Stimulated activated CD8-positive, alpha-beta memory T cell treated with anti-CD3 and anti-CD28 coated beads, Interleukin-7, amount 100 ng/mL, for 24 hours (primary cell): ENCODE measurements around the gene CD96.

Source experiments
- DNase-seq: peaks from one replicate; pipeline ENCODE4 v3.0.0-alpha.2; 2020; ENCODE audit warnings: low read depth

CD96 gene

DNA sequence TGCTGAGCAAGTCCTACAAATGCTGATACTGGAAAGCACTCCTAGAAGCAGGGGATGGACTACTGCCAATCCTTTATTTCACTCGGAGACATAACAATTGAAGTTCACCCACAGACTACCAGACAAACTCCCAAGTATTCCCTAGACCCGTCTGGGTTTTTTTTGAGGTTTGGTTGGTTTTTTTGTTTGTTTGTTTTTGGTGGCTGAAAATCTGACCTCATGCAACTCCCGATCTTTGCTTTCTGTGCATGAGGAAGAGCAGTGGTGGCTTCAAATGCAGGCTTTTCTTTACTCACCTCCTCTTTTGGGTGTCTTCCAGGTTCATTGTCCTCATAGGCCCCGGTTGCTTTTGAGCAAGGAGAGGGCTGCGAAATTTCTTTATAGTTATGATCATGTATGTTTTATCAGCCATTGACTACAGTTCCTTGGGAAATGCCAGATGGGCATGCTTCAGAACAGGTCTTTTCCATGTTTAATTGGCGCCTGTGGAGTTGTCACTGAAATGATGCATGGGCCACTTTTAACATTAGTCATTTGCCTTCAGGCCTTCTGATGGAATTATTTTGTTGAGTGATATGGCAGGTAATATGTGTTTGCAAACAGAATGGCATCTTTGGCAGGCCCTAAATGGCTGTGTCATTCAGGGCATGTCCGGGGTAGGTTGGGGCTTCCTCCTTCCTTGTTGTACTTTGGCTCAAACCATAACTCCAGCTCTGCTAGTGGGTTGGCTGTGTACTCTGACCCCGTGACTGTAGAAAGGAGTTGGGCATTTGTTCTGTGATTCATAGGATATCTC lies 134.4 kb downstream of the CD96 start:
- no peak for DNase-seq

DNA sequence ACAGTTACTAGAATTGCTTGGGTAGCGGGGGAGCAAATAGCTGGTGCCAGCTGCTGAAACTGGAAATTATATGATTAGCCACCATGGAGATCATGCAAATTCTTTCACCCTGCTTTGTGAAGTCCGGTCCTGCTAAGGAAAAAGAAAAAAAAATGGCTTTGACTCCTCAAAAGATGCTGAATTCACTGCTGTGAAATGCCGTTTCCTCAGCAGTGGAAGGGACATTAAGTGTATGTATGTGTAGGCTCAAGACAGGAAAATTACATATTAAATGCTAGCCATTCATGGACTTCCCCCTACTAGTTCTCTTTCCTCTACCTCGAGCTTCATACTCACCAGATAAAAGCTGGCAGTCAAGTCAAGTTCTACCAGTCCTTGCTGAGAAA lies 135.0 kb downstream of the CD96 start:
- no peak for DNase-seq

DNA sequence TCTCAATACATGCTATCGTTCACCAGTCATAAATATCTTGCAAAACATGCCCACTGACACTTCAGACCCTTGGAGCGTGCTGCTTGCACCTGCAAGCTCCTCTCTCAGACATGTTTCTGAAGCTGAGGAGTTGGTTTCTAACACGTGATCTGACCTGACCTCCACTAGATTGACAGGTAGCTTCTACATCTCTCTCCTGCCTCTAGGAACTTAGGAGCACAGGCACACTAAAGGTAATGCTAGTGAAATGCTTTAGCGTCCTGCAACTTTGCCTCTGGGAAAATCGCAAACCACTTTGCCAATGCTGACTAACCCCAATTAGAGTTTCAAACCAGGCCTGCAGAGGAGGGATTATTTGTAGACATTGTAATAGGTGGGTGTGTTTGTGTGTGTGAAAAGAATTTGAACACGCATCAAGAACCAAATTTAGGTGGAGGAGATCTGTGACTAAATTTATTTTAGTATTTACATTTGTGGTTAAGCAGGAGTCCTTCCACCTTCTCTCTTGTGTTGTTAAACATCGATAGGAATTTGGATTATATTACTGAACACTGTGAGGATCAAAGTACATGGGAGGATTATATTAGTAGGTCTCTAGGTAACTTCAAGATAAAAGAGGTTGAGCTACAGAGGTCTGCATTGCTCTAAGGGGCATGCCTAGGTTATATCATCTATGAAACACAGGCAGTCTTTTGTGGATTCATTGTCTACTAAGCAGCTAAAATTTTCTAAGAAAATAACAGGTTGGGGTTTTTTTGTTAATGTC lies 139.8 kb downstream of the CD96 start:
- DNase-seq = no peak

DNA sequence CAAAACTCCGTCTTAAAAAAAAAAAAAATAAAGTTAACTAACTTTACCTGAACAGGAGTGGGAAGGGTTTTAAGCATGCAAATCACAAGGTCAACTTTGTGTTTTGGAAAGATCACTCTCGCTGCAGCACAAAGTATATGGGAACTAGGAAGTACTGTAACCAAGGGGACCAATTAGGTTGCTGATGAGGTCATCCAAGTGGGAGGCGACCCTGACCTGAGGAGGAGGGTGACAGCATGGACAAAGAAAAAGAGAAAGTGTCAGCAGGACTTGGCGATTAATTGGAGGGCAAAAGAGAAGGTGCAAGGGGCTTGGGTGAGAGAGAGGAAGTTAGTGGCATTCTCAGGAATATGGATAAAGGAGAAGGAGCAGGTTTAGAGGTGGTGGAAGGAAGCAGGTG lies 142.6 kb downstream of the CD96 start:
- DNase-seq = no peak

DNA sequence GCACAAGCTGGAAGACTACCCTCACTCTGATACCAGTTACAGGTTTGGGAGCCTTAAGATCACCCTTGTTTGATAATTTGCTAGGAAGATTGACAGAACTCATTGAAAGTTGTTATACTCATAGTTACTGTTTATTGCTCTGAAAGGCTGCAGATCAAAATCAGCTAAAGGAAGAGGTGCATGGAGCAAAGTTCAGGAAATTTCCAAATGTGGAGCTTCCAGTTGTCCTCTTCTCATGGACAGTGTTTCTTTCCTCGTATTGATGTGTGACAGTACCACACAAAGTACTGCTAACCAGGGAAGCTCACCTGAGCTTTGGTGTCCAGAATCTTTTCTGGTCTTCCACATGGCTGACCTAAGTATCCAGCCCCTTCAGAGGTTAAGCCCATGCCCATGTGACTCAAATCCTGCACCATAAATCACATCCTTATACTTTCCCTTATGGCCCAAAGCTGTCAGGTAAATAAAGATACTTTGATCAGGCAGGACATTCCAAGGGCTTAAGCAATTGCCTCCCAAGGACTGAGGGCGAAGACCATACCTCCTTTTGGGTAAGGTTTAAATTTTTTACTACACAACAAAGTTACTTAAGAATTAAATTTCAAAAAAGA lies 146.3 kb downstream of the CD96 start:
- no peak for DNase-seq

DNA sequence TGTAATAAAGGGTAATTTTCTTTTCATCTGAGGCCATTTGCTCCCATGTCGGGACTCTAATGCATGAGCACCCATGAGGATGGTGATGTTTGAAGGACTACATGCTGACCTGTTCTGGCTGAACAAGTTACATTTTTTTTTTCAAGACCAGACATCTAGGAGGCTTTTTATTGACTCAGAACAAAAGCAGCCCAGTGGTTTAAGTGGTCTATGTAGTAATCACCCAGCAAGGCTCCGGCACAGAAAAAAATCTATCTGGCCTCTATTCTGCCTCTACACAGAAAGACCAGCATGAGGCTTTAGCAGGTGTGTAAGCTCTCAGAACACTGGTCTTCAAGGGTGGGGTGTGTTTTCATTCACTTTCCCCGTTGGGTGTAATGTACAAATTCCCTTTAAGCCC lies 148.2 kb downstream of the CD96 start:
- DNase-seq = no peak

DNA sequence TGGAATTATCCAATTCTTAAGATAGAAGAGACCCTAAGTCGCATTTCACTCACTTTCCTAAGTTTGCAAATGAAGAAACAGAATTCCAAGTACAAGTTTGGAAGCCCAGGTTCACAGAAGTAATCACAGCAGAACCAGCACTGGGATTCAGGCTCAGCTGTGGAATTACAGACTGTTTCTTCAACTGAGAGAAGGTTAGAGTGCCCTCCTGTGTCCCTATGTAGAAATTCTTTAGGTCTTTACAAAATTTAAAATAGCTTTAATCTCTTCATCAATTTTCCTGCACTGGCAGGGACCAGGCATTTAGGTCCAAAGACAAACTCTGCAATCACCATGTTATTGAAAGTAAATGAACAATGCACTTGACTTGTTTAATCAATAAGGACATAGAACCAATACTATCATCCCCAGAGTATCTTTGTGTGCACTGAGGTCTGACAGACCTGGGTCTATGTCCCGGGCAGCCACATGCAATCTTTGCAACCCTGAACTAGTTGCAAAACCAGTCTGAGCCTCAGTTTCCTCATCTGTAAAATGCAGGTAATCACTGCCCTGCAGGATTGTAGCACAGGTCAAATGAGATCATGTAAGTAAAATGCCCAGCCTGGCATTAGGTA lies 149.4 kb downstream of the CD96 start:
- no peak for DNase-seq

DNA sequence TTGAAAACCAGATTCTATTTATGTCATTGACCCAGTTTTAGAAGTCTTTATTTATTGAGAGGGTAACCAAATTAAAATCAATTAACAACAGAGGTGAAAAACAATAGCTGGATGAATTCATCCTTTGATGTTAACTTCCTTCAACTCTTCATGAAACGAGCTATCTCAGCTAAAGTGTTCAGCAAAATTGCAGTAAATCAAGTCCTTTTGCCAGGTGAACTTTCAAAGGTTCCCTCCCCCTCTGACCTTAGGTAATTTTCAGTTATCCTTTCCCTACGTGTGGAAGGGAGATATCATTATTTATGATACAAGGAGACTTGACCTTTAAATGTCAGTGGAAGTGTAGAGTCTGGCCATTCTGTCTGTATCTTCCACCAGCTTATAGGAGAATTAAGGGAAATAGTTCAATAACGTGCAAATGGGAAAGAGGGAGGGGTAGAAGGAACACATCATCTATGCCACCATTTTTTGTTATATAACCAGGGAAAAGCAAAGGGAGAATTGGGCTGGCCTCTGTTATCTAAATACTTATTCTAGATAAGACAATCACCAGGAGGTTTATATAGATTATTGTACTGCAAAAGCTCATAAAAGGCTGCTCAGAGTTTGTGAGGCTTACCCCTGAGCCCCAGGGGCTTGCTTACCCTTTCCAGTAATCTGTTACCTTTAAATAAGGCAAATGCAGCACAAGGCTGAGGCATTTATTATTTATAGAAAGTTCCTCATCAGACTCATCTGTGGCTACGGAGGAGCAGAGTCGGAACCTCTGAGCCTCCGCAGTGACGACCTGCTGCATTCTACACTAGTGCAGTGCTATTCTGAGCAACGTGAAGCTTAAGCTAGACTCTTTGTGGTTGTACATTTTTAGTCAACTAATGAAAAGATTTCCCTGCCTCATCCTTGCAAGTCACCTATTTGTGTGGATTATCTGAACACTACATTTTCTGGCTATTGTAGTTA lies 150.9 kb downstream of the CD96 start:
- DNase-seq = no peak

DNA sequence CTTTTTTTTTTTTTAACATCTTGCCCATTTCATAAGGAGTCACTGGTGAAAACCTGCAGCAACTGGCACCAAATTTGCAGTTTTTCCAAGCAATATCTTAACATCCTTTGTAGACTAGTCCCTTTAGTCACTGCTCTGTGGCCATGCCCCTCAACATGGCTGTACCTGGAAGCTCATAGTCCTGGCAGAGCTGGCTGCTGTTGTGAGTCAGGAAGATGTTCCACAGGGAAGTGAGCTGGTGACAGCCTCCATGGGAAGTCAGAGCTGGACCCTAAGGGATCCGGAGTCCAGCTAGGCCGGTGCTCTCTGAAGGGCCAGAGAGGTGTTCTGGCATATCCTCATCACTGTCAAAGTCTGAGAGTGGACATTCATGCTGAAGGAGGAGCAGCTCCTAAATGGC lies 152.5 kb downstream of the CD96 start:
- no peak for DNase-seq

DNA sequence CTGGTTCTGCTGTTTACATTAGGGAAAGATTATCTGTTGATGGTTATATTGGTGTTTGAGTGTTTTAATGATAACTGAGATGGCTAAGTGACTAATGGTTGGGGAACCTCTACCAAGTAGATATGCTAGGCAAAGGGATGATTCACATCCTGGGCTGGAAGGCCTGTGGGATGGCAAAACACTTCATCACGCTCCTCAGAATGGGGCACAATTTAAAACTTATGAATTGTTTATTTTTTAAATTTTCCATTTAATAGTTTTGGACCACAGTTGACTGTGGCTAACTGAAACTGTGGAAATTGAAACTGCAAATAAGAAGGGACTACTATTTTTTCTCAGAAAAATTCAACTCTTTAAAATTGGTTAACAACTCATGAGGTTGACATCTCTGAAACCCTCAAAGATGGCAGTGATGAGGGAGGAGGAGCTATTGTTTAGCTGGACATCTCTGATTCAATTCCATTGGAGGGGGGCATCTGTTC lies 153.7 kb downstream of the CD96 start:
- DNase-seq = no peak

DNA sequence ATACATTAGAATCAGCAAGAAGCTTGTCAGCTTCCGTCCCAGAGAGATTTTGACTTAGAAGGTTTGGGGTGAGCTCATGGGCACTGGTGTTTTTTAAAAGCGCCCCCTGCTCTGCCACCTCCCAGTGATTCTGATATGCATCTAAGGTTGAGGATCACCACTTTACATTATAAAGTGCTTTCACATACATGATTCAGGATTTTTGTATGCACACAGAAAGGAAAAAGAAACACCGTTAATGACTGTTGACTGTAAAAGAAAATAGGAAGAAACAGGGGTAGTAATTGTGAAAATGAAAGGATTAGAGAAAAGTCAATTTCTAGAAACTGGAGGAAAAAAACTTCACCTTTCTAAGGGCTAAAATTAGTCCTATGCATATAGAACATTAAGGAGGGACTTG lies 158.1 kb downstream of the CD96 start:
- DNase-seq = no peak

DNA sequence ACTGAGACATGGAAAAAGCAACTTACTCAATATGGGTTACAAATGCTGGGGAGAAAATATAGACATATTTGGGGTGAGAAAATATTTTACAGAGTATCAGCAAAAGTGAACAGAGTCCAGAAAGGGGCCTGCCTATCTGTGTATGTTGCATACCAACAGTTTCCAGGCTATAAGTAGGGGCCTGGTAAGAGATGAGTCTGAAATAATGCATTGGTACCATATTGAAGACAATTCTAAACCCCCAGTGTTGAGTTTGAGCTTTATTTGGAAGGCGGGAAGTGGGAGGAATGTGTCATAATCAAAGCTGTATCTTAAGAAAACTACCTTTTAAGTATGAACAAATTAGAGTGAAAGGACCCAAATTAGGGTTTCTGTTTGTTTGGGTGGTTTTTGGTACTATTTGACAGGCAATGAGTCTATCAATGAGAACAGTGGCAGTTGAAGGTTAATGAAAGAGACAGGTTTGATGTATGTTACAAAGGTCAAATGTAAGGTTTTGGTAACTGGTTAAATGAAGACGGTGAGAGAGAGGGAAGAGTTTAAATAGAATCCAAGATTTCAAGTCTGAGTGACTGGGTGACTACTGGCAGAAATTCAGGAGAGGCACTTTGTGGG lies 159.4 kb downstream of the CD96 start:
- DNase-seq = no peak
